Measurements from ENCODE around the gene RPL12.

RPL12 gene

DNA sequence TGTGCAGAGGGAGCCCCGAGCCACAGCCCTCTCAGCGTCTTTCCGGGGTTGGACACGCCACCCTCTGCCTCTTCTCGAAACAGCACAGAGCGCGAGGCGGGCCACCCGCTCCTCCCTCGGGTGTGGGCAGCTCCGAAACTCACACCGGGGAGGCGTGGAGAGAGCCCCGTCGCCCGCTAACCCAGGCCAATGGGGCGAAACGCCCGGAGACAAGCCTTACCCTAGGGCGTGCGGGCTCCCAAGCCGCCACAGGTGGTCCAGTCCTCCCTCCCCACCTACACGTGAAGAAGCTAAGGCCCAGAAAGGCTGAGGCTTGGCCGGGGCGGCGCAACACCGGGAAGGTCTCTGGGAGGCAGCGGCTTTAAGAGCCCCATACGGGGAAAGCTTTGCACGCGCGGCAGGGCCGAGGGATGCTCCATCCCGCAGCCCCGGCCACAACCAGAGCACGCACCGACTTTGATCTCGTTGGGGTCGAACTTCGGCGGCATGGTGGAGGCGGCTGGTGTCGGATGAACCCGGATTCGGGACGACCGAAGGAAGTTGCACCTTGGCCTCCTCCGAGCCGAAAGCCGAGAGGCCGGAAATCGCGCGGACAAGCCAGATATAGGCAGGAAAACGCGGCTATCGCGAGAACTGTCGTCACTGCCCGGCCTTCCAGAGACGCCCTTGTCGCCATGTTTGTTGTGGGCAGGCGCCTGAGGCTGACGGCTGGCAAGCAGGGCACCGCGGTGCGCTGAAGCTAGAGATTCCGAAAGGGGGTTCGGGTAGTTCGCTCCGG, at the start of gene RPL12, which contains the start of gene LRSAM1:
RPL12 (minus strand) TSS at position 577 of the 778 bp plus-strand sequence; CDS start at position 488, 89 bp downstream.
LRSAM1 (plus strand) TSS at position 681 of the 778 bp plus-strand sequence. CDS start 3,018 bp downstream, outside the sequence.
- DNase-seq (ENCODE audit: low spot score), result peak; percentile 92

DNA sequence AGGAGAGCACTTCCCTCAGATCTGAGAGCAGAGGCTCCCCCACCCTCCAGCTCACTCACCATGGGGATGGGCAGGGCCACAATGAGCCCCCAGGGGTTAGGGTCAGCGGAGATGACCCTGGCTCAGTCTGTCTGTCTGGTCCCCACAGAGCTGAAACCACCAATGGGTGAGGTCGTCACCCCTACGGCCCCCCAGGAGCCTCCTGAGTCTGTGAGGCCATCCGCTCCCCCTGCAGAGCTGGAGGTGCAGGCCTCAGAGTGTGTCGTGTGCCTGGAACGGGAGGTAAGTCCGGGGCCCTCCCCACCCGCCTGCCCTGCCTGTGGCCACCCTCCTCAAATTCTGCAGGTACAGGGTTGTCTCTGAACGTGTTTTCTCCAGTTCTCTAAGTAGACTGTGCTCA, 49.7 kb upstream of the RPL12 start:
- no peak for DNase-seq (ENCODE audit: low spot score)

DNA sequence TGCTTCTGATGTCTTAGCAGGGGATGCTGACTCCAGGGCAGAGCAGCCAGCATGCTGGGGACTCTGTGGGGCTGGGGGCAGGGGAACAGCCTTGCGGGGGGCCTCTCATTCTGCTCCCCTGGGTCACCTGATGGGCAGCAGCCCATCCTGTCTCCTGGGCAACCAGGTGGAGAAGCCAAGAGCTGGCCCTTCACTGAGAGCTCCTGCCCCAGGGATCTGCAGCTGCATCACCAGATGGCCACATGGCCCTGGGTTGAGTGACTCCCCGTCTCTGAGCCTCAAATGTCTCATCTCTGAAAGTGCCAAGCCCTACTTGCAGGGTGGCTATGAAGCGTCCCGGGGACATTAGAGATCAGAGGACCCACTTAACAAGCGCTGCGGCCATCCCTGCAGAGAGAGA, 49.2 kb upstream of the RPL12 start:
- no peak for DNase-seq (ENCODE audit: low spot score)

DNA sequence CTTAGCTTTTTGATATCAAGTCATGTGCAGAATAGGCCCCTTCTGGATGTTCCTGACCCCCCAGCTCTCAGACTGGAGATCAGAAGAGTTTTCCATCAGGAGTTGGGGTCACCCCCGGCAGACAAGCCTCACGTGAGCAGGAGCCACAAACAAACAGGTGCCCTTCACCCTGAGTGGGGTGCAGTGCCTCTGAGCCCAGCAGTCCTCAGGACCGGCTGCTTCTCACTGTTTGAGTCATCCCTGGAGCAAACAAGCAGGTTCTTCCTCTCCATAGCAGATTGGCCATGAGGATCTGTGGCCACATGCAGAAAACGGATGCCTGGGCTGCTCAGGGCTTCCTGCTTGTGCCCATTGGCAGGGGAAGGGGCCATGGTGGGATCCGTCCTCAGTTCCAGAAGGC, 47.1 kb upstream of the RPL12 start:
- DNase-seq (ENCODE audit: low spot score), result no peak

DNA sequence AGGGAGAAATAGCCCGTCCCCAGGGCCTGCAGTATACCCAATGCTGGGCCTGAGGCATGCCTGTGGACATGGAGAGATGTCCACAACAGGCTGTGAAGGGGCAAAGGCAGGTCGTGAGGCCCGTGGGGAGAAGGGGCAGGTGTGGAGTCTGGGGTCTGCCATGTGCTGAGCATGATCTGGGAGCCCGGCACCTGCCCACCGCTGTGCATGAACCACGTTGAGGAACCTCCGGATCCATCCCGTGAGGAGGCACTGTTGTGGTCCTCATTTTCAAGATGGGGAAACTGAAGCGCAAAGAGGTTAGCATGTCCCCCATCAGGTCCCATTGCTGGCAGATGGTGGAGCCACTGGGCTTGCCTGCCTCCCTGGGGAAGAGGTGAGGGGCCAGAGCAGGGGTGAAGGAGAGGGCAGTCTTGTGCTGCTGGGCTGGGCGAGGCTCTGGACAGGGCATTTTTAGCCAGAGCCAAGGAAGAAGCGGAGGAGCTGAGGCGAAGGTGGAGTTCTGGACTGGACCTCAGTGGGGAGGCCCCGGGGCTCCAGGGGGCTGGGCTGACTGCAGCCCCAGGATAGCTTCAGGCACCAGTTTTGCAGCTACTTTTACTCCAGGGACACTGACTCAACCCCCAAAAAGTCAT, 46.6 kb upstream of the RPL12 start:
- no peak for DNase-seq (ENCODE audit: low spot score)

DNA sequence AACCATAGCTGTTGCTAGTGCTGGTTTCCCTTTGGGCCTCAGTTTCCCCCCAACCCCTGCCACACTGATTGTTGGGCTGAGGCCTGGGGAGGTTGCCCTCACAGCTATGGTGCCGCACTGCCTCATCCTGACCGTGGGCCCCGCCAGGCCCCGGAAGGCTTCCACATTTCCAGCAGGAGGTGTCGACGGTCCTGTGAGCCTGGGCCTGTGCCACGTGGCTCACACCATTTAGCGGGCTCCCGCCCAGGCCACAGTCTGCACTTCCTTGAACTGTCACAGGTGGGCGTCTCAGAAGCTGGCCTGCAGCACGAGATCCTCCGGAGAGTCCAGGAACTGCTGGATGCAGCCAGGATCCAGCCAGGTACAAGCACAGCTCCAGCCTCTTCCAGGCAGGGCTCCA, 45.8 kb upstream of the RPL12 start:
- no peak for DNase-seq (ENCODE audit: low spot score)

DNA sequence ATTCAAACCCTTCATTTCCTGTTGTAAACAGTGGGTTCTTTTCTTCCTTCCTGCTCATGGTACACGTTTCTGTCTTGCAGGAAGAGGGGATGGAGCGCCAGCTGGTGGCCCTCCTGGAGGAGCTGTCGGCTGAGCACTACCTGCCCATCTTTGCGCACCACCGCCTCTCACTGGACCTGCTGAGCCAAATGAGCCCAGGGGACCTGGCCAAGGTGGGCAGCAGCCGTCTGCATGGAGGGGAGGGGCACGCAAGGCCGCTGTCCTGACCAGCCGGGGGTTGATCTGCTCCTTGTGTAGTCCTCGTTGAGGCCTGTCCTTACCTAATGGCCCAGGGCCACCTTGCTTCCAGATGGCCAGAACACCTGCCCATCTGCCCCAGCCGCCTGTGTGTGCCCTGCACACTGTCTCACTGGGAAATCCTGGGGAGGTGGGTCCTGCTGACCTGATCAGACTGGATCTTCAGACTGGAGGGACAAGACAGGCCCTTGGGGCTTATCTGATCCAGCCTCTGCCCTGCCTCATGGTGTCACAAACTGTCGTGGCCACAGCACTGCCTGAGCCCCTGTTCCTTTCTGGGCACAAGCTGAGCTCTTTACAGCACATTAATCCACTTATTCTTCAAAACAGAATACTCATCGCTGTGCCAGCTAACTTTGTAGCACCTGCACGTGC, 44.8 kb upstream of the RPL12 start:
- DNase-seq (ENCODE audit: low spot score), result no peak

DNA sequence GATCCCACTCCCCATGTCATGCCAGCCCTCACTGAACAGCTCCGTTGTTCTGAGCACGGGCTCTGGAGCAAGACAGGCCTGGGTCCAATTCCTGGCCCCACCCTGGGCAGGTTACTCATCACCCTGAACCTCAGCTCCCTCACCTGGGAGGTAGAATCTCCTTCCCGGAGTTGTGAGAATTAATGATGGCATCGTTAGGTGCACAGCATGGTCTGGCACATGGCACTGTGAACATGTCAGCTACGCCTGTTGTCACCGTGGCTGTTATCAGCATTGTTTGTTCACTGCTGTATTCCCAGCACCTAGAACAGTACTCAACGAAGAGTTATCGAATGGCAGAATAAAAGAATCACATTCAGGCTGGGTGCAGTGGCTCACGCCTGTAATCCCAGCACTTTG, 43.1 kb upstream of the RPL12 start:
- DNase-seq (ENCODE audit: low spot score), result no peak

DNA sequence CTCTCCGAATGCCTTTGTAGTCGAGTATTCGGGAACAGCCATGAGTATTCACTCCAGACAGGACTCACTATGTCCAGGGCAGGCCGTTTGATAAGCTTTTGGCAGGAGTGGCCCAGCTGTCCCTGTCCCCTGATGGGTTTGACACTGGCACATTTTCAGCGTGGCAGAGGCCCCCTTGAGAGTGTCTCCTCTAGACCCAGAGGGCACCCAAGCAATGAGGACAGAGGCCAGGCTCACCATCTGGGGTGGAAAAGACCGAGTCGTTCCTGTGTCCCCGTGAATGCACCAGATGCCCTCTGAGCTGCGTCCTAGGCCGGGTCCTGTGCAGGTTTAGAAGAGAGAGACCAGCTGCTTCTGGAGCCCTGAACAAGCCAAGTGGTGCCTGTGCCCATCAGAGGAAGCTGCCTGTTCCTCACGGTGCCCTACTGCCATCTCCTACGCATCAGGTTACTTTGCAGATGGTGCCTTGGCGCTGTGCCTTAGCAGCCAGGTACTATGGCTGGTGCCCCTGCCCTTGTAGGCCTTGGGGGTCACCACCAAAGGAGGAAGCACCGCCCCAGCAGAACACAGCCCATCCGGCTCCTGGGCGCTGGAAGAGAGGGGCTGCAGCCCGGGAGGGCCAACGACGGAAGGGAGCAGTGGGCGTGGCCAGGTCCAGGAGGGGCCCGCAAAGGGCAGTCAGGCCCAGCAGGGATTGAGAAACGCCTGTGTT, 42.5 kb upstream of the RPL12 start:
- DNase-seq (ENCODE audit: low spot score), result no peak

DNA sequence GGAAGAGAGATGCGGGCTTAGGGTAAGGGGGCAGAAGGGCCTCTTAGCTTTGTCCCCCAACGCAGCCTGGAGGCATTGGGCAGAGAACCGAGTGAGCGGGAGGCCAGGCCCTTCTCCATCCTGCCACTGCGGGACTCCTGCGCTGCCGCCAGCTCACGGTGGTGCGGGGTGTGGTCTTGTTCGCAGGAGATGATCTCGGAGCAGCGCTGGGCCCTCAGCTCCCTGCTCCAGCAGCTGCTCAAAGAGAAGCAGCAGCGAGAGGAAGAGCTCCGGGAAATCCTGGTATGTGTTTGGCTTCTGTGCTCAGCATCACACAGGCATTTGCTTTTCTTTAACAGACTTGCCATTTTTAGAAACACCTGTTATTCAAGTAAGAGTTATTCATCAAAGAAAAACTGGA, 41.4 kb upstream of the RPL12 start:
- DNase-seq (ENCODE audit: low spot score), result no peak

DNA sequence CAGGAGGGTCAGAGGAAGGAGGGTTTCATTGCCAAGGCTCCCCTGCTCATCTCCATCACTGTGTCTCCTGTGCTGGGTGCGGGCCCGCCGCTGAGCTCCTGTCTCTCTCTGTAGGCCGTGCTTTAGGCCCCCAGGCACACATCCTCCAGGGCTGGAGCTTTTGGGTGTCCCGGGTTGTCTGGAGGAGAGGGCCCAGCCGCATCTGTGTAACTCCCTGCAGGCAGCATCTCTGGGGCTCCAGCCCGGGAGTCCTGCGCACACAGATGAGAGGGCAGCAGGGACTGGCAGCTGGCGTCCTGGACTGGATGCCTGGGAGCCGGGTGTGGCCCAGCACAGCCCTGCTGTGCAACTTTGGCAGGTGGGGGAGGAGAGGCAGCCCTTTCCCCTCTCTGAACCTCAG, 40.3 kb upstream of the RPL12 start:
- no peak for DNase-seq (ENCODE audit: low spot score)

DNA sequence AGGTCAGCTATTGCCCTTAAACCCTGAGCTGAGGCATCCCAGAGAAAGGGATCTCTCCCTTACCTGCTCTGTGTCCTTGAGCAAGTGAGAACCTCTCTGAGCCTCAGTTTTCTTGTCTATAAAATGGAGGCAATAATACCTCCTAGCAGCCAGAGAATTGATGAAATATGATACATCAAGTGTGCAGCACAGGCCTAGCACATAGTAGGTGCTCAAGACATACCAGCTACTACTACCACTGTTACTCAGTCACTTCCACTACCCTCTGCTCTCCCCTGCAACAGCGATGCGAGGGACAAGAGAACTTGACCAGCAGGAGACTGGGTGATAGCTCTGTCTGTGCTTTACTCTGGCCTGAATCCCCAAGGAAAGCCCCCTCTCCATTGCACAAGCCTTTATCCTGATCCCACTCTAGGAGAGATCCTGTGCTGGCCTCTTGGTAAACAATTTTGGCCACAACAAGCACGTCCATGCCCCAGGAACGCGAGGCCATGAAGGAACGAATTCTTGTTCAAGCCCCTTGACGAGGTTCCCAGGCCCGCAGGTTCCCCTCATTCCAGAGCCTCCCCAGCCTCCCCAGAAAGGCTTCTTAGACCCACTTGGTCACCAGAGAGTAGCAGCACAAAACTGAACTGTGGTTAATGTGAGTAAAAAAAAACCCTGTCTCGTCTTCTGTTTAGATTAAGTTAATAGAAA, 39.5 kb upstream of the RPL12 start:
- no peak for DNase-seq (ENCODE audit: low spot score)

DNA sequence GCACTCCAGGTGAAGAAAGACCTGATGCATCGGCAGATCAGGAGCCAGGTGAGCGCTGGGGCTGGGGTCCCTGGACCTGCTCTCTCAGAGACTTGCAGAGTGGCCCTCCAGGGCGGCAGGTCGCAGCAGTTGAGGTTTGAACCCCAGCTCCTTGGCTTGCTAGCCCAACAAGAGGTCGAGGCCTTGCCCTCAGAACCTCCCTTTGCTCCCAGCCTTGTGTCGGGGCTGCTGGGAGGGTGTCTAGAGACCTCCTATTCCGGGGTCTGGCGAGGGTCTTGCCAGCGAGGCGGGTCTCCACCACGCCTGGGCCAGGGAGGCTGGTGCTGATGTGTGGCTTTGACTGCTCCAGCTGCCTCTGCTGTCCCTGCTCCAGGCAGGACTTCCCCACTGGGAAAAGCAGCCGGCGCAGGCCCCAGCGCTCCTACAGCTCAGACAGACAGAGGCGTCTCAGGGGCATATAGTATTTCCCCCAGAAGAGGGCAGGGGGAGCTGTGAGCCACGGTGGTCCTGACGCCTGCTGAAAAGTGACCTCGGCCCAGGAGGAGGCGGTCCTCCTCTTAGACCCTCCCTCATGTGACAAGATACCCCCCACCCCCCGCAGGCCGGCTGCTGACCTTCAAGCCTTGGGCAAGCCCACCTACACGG, 38.4 kb upstream of the RPL12 start:
- DNase-seq (ENCODE audit: low spot score), result no peak

DNA sequence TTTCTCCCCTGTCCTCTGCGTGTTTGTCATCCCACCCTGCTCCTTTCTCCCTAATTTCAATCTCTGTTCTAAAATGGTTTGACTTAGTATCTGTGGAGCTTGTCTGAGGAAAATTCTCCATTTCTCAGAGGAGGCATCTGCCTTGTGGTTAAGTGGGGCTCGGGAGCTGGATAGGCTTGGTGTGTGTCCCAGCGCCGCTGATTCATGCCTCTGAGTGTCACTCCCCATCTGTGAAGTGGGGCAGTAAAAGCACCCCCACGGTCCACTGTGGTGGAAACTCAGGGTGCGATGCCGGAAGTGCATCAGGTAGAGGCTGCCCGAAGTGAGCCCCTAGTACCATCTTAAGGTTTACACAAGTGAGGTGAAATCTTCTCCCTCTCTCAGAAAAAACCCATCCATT, 37.7 kb upstream of the RPL12 start:
- no peak for DNase-seq (ENCODE audit: low spot score)

DNA sequence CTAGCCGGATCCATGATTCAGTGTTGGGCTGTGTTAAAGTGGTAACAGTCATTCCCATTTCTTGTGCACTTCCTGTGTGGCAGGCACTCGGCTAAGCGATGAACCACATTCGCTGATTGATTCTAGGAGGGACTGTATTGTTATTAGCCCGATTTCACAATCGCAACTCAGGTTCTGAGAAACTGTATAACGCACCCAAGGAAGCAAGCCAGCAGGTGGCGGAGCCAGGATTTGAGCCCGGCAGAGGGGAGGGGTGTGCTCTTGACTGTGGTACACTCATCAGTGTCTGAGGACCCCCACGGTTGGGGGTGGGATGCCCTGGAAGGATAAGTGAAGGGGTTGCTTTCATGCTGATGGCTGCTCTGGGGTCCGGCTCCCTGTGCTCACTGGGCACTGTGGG, 34.8 kb upstream of the RPL12 start:
- DNase-seq (ENCODE audit: low spot score), result no peak

DNA sequence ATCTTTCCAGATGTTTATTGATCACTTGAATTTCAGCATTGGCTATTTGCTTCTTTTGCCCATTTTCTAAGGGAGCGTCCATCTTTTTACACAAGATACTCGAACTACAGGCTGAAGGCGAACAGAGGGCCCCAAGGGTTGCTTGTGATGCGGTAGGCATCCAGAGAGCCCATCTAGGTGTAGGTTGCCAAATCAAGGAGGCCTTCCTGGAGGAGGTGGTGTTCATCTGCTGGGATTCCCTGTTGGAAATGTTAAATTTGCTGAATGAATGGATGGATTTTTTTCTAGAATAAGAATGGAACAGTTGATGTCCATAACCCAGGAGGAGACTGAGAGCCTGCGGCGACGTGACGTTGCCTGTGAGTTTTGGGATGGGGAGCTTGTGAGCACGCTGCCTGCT, 31.5 kb upstream of the RPL12 start:
- no peak for DNase-seq (ENCODE audit: low spot score)

DNA sequence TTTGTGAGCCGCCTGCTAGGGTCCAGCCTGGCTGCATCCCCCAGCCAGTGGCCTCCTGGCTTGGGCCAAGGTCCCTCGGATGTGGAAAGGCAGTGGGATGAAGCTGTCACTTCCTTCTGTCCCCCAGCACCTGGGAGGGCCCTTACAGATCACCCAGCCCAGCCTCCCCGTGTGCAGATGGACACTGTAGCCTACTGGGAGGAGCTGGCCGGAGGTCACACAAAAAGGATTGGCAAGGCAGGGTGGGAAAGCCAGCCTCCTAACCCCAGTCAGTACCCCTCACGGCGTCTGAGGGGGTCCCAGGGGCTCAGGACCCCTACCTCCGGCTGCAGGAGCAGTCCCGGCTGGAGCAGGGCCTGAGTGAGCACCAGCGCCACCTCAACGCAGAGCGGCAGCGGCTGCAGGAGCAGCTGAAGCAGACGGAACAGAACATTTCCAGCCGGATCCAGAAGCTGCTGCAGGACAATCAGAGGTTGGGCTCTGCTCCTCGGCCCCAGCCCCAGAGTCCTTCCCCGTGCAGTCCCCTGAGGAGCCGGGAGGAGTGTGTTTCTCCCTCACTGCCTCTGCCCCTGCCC, 28.4 kb upstream of the RPL12 start:
- no peak for DNase-seq (ENCODE audit: low spot score)

DNA sequence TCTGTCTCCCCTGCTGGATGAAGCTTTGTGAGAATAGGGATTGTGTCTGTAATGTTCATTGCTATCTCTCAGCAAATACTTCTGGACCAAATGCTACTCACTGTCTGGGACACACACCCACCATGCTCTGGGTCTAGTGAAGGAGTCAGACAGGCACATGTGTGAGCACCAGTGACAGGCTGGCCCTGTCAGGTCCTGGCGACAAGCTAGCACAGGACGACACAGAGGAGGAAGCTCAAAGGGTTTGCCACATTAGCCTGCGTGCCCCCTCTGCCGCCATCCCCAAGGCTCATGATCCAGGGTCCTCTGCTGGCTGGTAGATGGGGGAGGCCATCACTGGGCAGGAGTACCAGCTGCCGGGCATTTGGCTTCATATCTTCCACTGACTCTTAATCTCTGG, 23.4 kb upstream of the RPL12 start:
- DNase-seq (ENCODE audit: low spot score), result no peak

DNA sequence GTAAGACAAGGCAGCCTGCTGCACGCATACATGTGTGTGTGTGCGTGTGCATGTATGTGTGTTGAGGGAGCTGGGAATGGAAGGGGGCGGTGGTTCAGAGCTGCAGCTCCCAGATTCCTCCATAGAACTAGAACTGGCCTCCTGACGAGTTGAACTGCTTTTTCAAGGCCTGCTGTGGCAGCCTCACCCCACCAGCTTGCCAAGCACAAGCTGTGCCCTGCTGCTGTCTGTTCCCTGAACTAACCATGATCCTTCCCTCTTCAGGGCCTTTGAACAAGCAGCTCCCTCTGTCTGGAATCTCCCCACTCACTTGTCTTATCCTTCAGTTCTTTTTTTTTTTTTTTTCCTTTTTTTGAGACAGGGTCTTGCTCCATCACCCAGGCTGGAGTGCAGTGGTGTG, 22.7 kb upstream of the RPL12 start:
- DNase-seq (ENCODE audit: low spot score), result no peak

DNA sequence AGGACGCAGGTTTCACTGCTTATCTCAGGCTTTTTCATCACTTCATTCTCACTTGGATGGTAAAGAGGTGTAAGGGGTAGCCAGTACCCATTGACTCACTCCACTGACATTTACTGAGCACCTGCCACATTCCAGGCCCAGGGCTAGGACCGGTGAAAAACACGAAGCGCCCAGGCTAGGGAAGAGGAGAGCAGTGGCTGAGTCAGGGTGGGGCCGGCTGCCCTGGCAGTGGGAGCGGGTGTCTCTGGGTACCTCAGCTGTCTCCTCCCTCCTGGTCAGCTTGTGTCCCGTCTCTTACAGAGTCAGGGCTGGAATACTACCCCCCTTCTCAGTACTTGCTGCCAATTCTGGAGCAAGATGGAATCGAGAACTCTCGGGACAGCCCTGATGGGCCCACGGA, 22.3 kb upstream of the RPL12 start:
- DNase-seq (ENCODE audit: low spot score), result no peak

DNA sequence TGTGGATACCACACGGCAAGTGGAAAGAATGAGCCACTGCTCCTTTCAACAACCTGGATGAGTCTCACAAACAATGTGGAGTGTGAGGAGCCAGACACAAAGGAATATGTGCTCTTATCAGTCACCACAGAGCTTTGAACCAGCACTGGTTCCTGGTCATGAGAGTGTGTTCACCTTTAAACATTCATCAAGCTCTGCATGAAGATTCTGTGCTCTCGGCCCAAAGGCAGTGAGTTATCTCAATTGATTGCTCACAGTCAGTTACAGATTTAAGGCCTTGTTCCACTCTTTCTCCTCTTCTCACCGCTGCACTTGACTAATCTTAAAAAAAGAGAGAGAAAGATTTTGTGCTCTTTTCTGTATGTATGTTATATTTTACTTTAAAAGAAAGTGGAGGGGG, 19.5 kb upstream of the RPL12 start:
- DNase-seq (ENCODE audit: low spot score), result no peak
